GM12891 (cell line): ENCODE results near the gene B3GALT2.

ENCODE experiments used
- PAX5 ChIP-seq: IDR thresholded peaks from 2 replicates; pipeline ENCODE4 v1.6.1; 2011; ENCODE audit warnings: low read length, moderate library complexity, mild to moderate bottlenecking; ENCODE audit not compliant: insufficient read depth, severe bottlenecking
- POLR2A ChIP-seq: IDR thresholded peaks from 2 replicates; pipeline ENCODE4 v1.6.1; 2011; ENCODE audit warnings: low read depth, low read length, control low read depth
- POLR2AphosphoS5 ChIP-seq: IDR thresholded peaks from 2 replicates; pipeline ENCODE4 v1.6.1; 2011; ENCODE audit warnings: low read depth, low read length, control low read depth
- SPI1 ChIP-seq: IDR thresholded peaks from 2 replicates; pipeline ENCODE4 v1.6.1; 2011; ENCODE audit warnings: low read depth, low read length, control low read depth
- TAF1 ChIP-seq: IDR thresholded peaks from 2 replicates; pipeline ENCODE4 v1.6.1; 2011; ENCODE audit warnings: low read depth, low read length, control low read depth

GRCh38 chr1:193142409-193142808 is 44.0 kb downstream of the B3GALT2 start:
- TF ChIP-seq POLR2A (no peak), POLR2AphosphoS5 (no peak), PAX5 (no peak), TAF1 (no peak), SPI1 (no peak)
